ENCODE results near the gene DSTYK.
"Not testable (repeated sequence)": the region's sequence is repeated elsewhere in the genome, so short reads cannot be mapped to it uniquely, and the experiment has no call there.

Gene DSTYK

GRCh38 chr1:205240569-205240968 is 29.1 kb upstream of the DSTYK start:
- DNase-seq = no peak

GRCh38 chr1:205240118-205240517 is 28.6 kb upstream of the DSTYK start:
- no peak for DNase-seq

- DNase-seq = no peak
Measured at GRCh38 chr1:205239078-205239477, 27.6 kb upstream of the DSTYK start.

GRCh38 chr1:205237526-205238484 is 26.3 kb upstream of the DSTYK start:
- DNase-seq = no peak

- no peak for DNase-seq
Measured at GRCh38 chr1:205236951-205237475, 25.5 kb upstream of the DSTYK start.

GRCh38 chr1:205236526-205236925 is 25.0 kb upstream of the DSTYK start:
- DNase-seq = no peak

- DNase-seq = no peak
Measured at GRCh38 chr1:205235951-205236350, 24.4 kb upstream of the DSTYK start.

- DNase-seq = not testable (repeated sequence)
Measured at GRCh38 chr1:205233986-205234385, 22.5 kb upstream of the DSTYK start.

- no peak for DNase-seq
Measured at GRCh38 chr1:205232945-205233397, 21.5 kb upstream of the DSTYK start.

GRCh38 chr1:205232127-205232820 is 20.8 kb upstream of the DSTYK start:
- DNase-seq = no peak

GRCh38 chr1:205230982-205231381 is 19.5 kb upstream of the DSTYK start:
- DNase-seq = no peak

- DNase-seq = no peak
Measured at GRCh38 chr1:205229916-205230700, 18.6 kb upstream of the DSTYK start.

GRCh38 chr1:205229399-205229871 is 17.9 kb upstream of the DSTYK start:
- peak; percentile 78 for DNase-seq

- no peak for DNase-seq
Measured at GRCh38 chr1:205228093-205228521, 16.6 kb upstream of the DSTYK start.

- DNase-seq = peak; percentile 86
Measured at GRCh38 chr1:205227584-205228013, 16.1 kb upstream of the DSTYK start, which contains the start of gene TMCC2. TMCC2 (plus strand) TSS chr1:205227946; CDS start chr1:205228565, 619 bp downstream.

GRCh38 chr1:205226868-205227583 is 15.5 kb upstream of the DSTYK start:
- no peak for DNase-seq

GRCh38 chr1:205225901-205226765 is 14.6 kb upstream of the DSTYK start:
- no peak for DNase-seq

GRCh38 chr1:205224736-205225135 is 13.2 kb upstream of the DSTYK start:
- no peak for DNase-seq

GRCh38 chr1:205220421-205220820 is 8.9 kb upstream of the DSTYK start:
- DNase-seq = no peak

- DNase-seq = no peak
Measured at GRCh38 chr1:205217418-205217817, 5.9 kb upstream of the DSTYK start.

GRCh38 chr1:205216588-205216987 is 5.1 kb upstream of the DSTYK start:
- DNase-seq = no peak
